Effector memory CD8-positive, alpha-beta T cell (primary cell): ENCODE results near the gene SERPINB6.
A peak's percentile ranks its signal among the peaks of the same experiment; 100 is the strongest.
"Not testable (repeated sequence)": the region's sequence is repeated elsewhere in the genome, so short reads cannot be mapped to it uniquely, and the experiment has no call there.

Experiments used
- ATAC-seq: fragments of 150-1000 bp; cut with Tn5 transposase; replicated peaks from 2 replicates; pipeline ENCODE4 v1.10.0; 2021; ENCODE audit warnings: mild to moderate bottlenecking, moderate library complexity
- DNase-seq, 3 experiments: peaks; one replicate each; pipeline ENCODE4 v3.0.0; 2021
- H3K27ac Mint-ChIP-seq, 2 donors: one replicate each; pipeline ENCODE4 v1.8.0; 2022; ENCODE audit warnings: mild to moderate bottlenecking in 2 of 2, mixed read lengths in 2 of 2, moderate library complexity in 2 of 2
- H3K27me3 Mint-ChIP-seq, 2 donors: one replicate each; pipeline ENCODE4 v1.8.0; 2022; ENCODE audit warnings: mixed read lengths in 2 of 2
- H3K36me3 Mint-ChIP-seq: one replicate; pipeline ENCODE4 v1.8.0; 2022; ENCODE audit warnings: mild to moderate bottlenecking, moderate library complexity, mixed read lengths; ENCODE audit not compliant: insufficient read depth
- H3K4me1 Mint-ChIP-seq, 2 donors: one replicate each; pipeline ENCODE4 v1.8.0; 2022; ENCODE audit warnings: low read depth in 2 of 2, mixed read lengths in 2 of 2
- H3K4me3 Mint-ChIP-seq, 2 donors: one replicate each; pipeline ENCODE4 v1.8.0; 2022; ENCODE audit warnings: mild to moderate bottlenecking in 2 of 2, mixed read lengths in 2 of 2, moderate library complexity in 2 of 2
- H3K9me3 Mint-ChIP-seq, 2 donors: one replicate each; pipeline ENCODE4 v1.8.0; 2022; ENCODE audit warnings: mixed read lengths in 2 of 2

The SERPINB6 gene

GRCh38 chr6:3008712-3009265 is 37.4 kb upstream of the SERPINB6 start:
- H3K9me3 Mint-ChIP-seq, H3K27me3 Mint-ChIP-seq, ATAC-seq, H3K4me3 Mint-ChIP-seq, DNase-seq, H3K4me1 Mint-ChIP-seq: not testable (repeated sequence)
- Mint-ChIP-seq H3K36me3 (peaks cover 34% of the 10 kb centered on the region), H3K27ac (peak overlapping the region in 1 of 2 donors; percentile 58)

GRCh38 chr6:3007571-3007970 is 36.2 kb upstream of the SERPINB6 start:
- H3K4me3 Mint-ChIP-seq = no peak overlapping the region
- DNase-seq (no peak), ATAC-seq (no peak)
- H3K9me3 Mint-ChIP-seq = peaks cover 0 to 1% of the 10 kb centered on the region in 2 donors
- peaks cover 3 to 7% of the 10 kb centered on the region in 2 donors for H3K4me1 Mint-ChIP-seq
- no peak overlapping the region for H3K27ac Mint-ChIP-seq
- no peaks in the 10 kb centered on the region for H3K27me3 Mint-ChIP-seq
- H3K36me3 Mint-ChIP-seq = peaks cover 36% of the 10 kb centered on the region

- H3K27ac Mint-ChIP-seq = peak overlapping the region in 1 of 2 donors; percentile 41
These were observed 35.1 kb upstream of the SERPINB6 start for GRCh38 chr6:3006476-3006875.

GRCh38 chr6:3005874-3006273 is 34.5 kb upstream of the SERPINB6 start:
- H3K36me3 Mint-ChIP-seq = peaks cover 41% of the 10 kb centered on the region
- peaks cover 0 to 1% of the 10 kb centered on the region in 2 donors for H3K9me3 Mint-ChIP-seq
- peaks cover 12 to 17% of the 10 kb centered on the region in 2 donors for H3K4me1 Mint-ChIP-seq
- no peak overlapping the region for H3K4me3 Mint-ChIP-seq
- DNase-seq (no peak), ATAC-seq (no peak)
- H3K27ac Mint-ChIP-seq = no peak overlapping the region
- H3K27me3 Mint-ChIP-seq = no peaks in the 10 kb centered on the region

More at GRCh38 chr6:3006476-3006875, 35.1 kb upstream of the SERPINB6 start:
- Mint-ChIP-seq H3K4me3 (no peak overlapping the region), H3K36me3 (peaks cover 41% of the 10 kb centered on the region), H3K27me3 (no peaks in the 10 kb centered on the region), H3K9me3 (peaks cover 0 to 1% of the 10 kb centered on the region in 2 donors), H3K4me1 (peaks cover 12% of the 10 kb centered on the region in 2 donors)
- no peak for DNase-seq
- ATAC-seq = no peak

GRCh38 chr6:3005077-3005476 is 33.7 kb upstream of the SERPINB6 start:
- no peak overlapping the region for H3K4me3 Mint-ChIP-seq
- H3K4me1 Mint-ChIP-seq = peaks cover 14 to 17% of the 10 kb centered on the region in 2 donors
- H3K36me3 Mint-ChIP-seq = peaks cover 36% of the 10 kb centered on the region

GRCh38 chr6:3003226-3003625 is 31.9 kb upstream of the SERPINB6 start:
- not testable (repeated sequence) for H3K27me3 Mint-ChIP-seq, H3K9me3 Mint-ChIP-seq, DNase-seq, H3K4me3 Mint-ChIP-seq, ATAC-seq
- H3K27ac Mint-ChIP-seq = peak overlapping the region in 1 of 2 donors; percentile 59
- peaks cover 17 to 20% of the 10 kb centered on the region in 2 donors for H3K4me1 Mint-ChIP-seq
- peaks cover 31% of the 10 kb centered on the region for H3K36me3 Mint-ChIP-seq

More at GRCh38 chr6:3005077-3005476, 33.7 kb upstream of the SERPINB6 start:
- DNase-seq (no peak), ATAC-seq (no peak)
- no peaks in the 10 kb centered on the region for H3K27me3 Mint-ChIP-seq
- no peaks in the 10 kb centered on the region for H3K9me3 Mint-ChIP-seq
- H3K27ac Mint-ChIP-seq = no peak overlapping the region

- Mint-ChIP-seq H3K9me3 (no peaks in the 10 kb centered on the region), H3K27me3 (no peaks in the 10 kb centered on the region), H3K27ac (peak overlapping the region; percentile 59 to 90), H3K36me3 (peaks cover 24% of the 10 kb centered on the region), H3K4me3 (no peak overlapping the region), H3K4me1 (peaks cover 20% of the 10 kb centered on the region in 2 donors)
- peak in 1 of 3 experiments; percentile 13 for DNase-seq
- ATAC-seq = peak; percentile 12
These were observed 30.5 kb upstream of the SERPINB6 start for GRCh38 chr6:3001773-3002293.

- Mint-ChIP-seq H3K4me1 (peaks cover 20% of the 10 kb centered on the region in 2 donors), H3K36me3 (peaks cover 23% of the 10 kb centered on the region), H3K27ac (no peak overlapping the region), H3K9me3 (no peaks in the 10 kb centered on the region), H3K27me3 (no peaks in the 10 kb centered on the region), H3K4me3 (peak overlapping the region; percentile 88 to 89)
- DNase-seq = no peak
- no peak for ATAC-seq
These were observed 29.9 kb upstream of the SERPINB6 start for GRCh38 chr6:3001146-3001772.

GRCh38 chr6:2999618-3000557 is 28.5 kb upstream of the SERPINB6 start, which contains the start of gene NQO2:
Gene NQO2 (plus strand): TSS chr6:2999894. CDS start chr6:3006553, 6,659 bp downstream.
- peak within 1 kb of the TSS; percentile 79 to 85 for H3K27ac Mint-ChIP-seq

GRCh38 chr6:2998998-2999617 is 27.7 kb upstream of the SERPINB6 start:
- DNase-seq (no peak), ATAC-seq (peak; percentile 18)
- Mint-ChIP-seq H3K27ac (peak overlapping the region; percentile 79 to 85), H3K4me1 (peaks cover 18 to 20% of the 10 kb centered on the region in 2 donors), H3K36me3 (peaks cover 16% of the 10 kb centered on the region), H3K27me3 (no peaks in the 10 kb centered on the region), H3K9me3 (no peaks in the 10 kb centered on the region), H3K4me3 (peak overlapping the region; percentile 88 to 89)

More at GRCh38 chr6:2999618-3000557, 28.5 kb upstream of the SERPINB6 start, which contains the start of gene NQO2:
- H3K4me3 Mint-ChIP-seq = peak within 1 kb of the TSS; percentile 88 to 89
- H3K9me3 Mint-ChIP-seq = no peaks in the 10 kb centered on the region
- H3K27me3 Mint-ChIP-seq = no peaks in the 10 kb centered on the region
- peaks cover 21% of the 10 kb centered on the region for H3K36me3 Mint-ChIP-seq
- DNase-seq (peak; percentile 84 to 86 (median 84)), ATAC-seq (peak; percentile 75)
- H3K4me1 Mint-ChIP-seq = peaks cover 18 to 20% of the 10 kb centered on the region in 2 donors

- Mint-ChIP-seq H3K4me1 (peaks cover 18 to 20% of the 10 kb centered on the region in 2 donors), H3K27ac (peak overlapping the region; percentile 79 to 85), H3K36me3 (peaks cover 16% of the 10 kb centered on the region), H3K4me3 (peak overlapping the region; percentile 88 to 89)
- H3K9me3 Mint-ChIP-seq, H3K27me3 Mint-ChIP-seq: not testable (repeated sequence)
- ATAC-seq (peak; percentile 57), DNase-seq (peak; percentile 51 to 69 (median 51))
These were observed 27.1 kb upstream of the SERPINB6 start for GRCh38 chr6:2998249-2998997.

- no peak for ATAC-seq
- no peak overlapping the region for H3K27ac Mint-ChIP-seq
- H3K27me3 Mint-ChIP-seq = no peaks in the 10 kb centered on the region
- no peak overlapping the region for H3K4me3 Mint-ChIP-seq
- H3K36me3 Mint-ChIP-seq = peaks cover 10% of the 10 kb centered on the region
- H3K4me1 Mint-ChIP-seq = peaks cover 6 to 13% of the 10 kb centered on the region in 2 donors
- DNase-seq = no peak
- no peaks in the 10 kb centered on the region for H3K9me3 Mint-ChIP-seq
These were observed 22.5 kb upstream of the SERPINB6 start for GRCh38 chr6:2993755-2994317.
